Left ventricle myocardium inferior (tissue), 1 donor: ENCODE results near the gene SYNGR4. TPM values are rescaled to one million over a fixed set of nuclear protein-coding genes. Genes with fewer than 3 reads are reported as not detected.
"Not testable (repeated sequence)": the region's sequence is repeated elsewhere in the genome, so short reads cannot be mapped to it uniquely, and the experiment has no call there.

Experiments used
- DNase-seq: peaks from one replicate; pipeline ENCODE4 v3.0.0-alpha.2; 2020
- H3K27ac ChIP-seq: fragments of 200-600 bp; replicated peaks from 2 replicates; pipeline ENCODE4 v1.8.0; 2021
- H3K27me3 ChIP-seq: fragments of 200-600 bp; 2 replicates; pipeline ENCODE4 v1.8.0; 2021; ENCODE audit warnings: low read depth
- H3K36me3 ChIP-seq: fragments of 200-600 bp; 2 replicates; pipeline ENCODE4 v1.8.0; 2021
- H3K4me1 ChIP-seq: fragments of 200-600 bp; 2 replicates; pipeline ENCODE4 v1.8.0; 2021
- H3K4me3 ChIP-seq: fragments of 200-600 bp; 2 replicates; pipeline ENCODE4 v1.8.0; 2021; ENCODE audit warnings: mild to moderate bottlenecking, moderate library complexity
- H3K9me3 ChIP-seq: fragments of 200-600 bp; replicated peaks from 2 replicates; pipeline ENCODE4 v1.8.0; 2021
- intact Hi-C: fragments of 100-400 bp; cut with micrococcal nuclease; formaldehyde crosslinking; loops from one replicate; pipeline ENCODE4 v1.11.0; 2022
- total RNA-seq: library from RNA; stranded (reverse); fragmentation: NEBNext Ultra II Directional; extraction: Animal tissue kit (Norgen Biotek cat#: 25700); gene quantifications from one replicate; pipeline ENCODE4 v1.2.1, GENCODE V29; 2021
- TF ChIP-seq, protein P1 (sequence below): fragments of 200-600 bp; IDR thresholded peaks from 2 replicates; pipeline ENCODE4 v1.8.0; 2021; ENCODE audit warnings: antibody characterized with exemption, mild to moderate bottlenecking, borderline replicate concordance
- donor health status: DM: no; HTN: yes; CAD: no; lungs with severe emphysema.

Gene SYNGR4
- total RNA-seq, 1 donor from 2014 or later: not detected

GRCh38 chr19:48370955-48371354, 6.8 kb downstream of the SYNGR4 start:
- DNase-seq: no peak

GRCh38 chr19:48371367-48371766, 7.2 kb downstream of the SYNGR4 start:
- no peaks in the 10 kb centered on the region for H3K9me3 ChIP-seq
- no peak overlapping the region for H3K27ac ChIP-seq
- H3K4me1 ChIP-seq: no peaks in the 10 kb centered on the region
- H3K36me3 ChIP-seq: no peaks in the 10 kb centered on the region
- DNase-seq: no peak
- intact Hi-C loops: no loop called here
- TF ChIP-seq, protein P1, sequence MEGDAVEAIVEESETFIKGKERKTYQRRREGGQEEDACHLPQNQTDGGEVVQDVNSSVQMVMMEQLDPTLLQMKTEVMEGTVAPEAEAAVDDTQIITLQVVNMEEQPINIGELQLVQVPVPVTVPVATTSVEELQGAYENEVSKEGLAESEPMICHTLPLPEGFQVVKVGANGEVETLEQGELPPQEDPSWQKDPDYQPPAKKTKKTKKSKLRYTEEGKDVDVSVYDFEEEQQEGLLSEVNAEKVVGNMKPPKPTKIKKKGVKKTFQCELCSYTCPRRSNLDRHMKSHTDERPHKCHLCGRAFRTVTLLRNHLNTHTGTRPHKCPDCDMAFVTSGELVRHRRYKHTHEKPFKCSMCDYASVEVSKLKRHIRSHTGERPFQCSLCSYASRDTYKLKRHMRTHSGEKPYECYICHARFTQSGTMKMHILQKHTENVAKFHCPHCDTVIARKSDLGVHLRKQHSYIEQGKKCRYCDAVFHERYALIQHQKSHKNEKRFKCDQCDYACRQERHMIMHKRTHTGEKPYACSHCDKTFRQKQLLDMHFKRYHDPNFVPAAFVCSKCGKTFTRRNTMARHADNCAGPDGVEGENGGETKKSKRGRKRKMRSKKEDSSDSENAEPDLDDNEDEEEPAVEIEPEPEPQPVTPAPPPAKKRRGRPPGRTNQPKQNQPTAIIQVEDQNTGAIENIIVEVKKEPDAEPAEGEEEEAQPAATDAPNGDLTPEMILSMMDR: no peak
- H3K4me3 ChIP-seq: no peak overlapping the region
- no peaks in the 10 kb centered on the region for H3K27me3 ChIP-seq

More at GRCh38 chr19:48370955-48371354, 6.8 kb downstream of the SYNGR4 start:
- Histone ChIP-seq H3K27me3 (no peaks in the 10 kb centered on the region), H3K27ac (no peak overlapping the region), H3K4me3 (no peak overlapping the region), H3K9me3 (no peaks in the 10 kb centered on the region), H3K4me1 (no peaks in the 10 kb centered on the region), H3K36me3 (no peaks in the 10 kb centered on the region)
- TF ChIP-seq, protein P1: no peak
- intact Hi-C loops: no loop called here

DNA sequence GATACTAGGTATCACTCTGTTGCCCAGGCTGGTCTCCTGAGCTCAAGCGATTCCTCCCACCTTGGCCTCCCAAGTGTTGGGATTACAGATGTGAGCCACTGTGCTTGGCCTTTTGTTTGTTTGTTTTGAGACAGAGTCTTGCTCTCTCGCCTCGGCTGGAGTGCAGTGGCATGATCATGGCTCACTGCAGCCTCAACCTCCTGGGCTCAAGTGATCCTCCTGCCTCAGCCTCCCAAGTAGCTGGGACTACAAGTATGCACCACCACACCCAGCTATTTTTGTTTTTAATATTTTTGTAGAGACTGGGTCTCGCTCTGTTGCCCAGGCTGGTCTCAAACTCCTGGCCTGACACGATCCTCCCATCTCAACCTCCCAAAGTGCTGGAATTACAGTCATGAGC, 7.6 kb downstream of the SYNGR4 start:
- H3K4me3 ChIP-seq, H3K27me3 ChIP-seq, H3K36me3 ChIP-seq, intact Hi-C loops, H3K27ac ChIP-seq, H3K9me3 ChIP-seq, DNase-seq, H3K4me1 ChIP-seq: not testable (repeated sequence)

DNA sequence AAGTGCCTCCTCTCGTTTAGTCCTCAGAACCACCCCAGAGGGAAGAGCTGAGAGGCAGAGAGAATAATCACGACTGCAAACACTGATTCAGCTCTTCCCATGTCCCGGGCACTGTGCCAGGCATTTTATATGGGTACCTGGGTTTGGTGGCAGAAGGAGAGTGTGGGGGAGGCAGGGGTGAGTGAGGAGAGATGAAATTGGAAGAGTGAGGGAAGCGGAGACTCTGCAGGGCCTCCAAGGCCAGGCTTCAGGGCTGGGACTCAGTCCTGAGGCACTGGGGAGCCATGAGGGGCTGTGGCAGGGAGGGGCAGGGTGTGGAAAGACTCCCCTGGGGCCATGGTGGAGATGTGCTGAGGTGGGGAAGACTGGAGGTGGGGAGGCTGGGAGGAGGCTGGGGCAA, 8.7 kb downstream of the SYNGR4 start:
- intact Hi-C loops: no loop called here

DNA sequence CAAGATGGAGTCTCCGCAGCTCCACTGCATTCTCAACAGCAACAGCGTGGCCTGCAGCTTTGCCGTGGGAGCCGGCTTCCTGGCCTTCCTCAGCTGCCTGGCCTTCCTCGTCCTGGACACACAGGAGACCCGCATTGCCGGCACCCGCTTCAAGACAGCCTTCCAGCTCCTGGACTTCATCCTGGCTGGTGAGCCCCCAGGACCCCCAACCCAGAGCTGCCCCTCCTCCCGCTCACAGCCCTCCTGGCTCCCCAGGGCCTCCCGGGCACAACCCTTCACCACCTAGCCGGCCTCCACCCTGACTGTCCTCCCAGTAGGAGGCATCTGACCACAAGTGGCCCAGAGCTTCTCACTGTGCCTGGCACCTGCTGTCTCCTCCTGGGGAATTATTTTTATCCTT, 9.4 kb downstream of the SYNGR4 start:
- no peak overlapping the region for H3K27ac ChIP-seq
- no peak for DNase-seq
- H3K36me3 ChIP-seq: no peaks in the 10 kb centered on the region
- H3K9me3 ChIP-seq: no peaks in the 10 kb centered on the region
- H3K4me3 ChIP-seq: no peak overlapping the region
- intact Hi-C loops: no loop called here
- TF ChIP-seq, protein P1: no peak
- H3K4me1 ChIP-seq: no peaks in the 10 kb centered on the region
- no peaks in the 10 kb centered on the region for H3K27me3 ChIP-seq

More for the DNA sequence above, 8.7 kb downstream of the SYNGR4 start:
- no peaks in the 10 kb centered on the region for H3K27me3 ChIP-seq
- no peaks in the 10 kb centered on the region for H3K36me3 ChIP-seq
- H3K27ac ChIP-seq: no peak overlapping the region
- TF ChIP-seq, protein P1: no peak
- H3K4me3 ChIP-seq: no peak overlapping the region
- no peaks in the 10 kb centered on the region for H3K4me1 ChIP-seq
- no peaks in the 10 kb centered on the region for H3K9me3 ChIP-seq
- DNase-seq: no peak

DNA sequence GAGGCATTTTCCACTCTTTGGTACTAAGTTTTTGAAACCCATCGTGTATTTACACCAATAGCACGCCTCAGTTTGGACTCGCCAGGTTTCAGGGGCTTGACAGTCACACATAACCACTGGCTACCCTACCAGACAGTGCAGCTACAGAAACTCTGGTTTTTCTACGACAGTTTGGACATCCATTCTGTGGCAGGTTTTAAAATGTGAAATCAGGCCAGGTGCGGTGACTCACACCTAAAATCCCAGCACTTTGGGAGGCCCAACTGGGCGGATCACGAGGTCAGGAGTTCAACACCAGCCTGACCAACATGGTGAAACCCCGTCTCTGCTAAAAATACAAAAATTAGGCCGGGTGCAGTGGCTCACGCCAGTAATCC, 14.0 kb downstream of the SYNGR4 start:
- peaks cover 20% of the 10 kb centered on the region for H3K36me3 ChIP-seq
- DNase-seq: no peak
- H3K27me3 ChIP-seq: no peaks in the 10 kb centered on the region
- intact Hi-C loops: no loop called here
- no peaks in the 10 kb centered on the region for H3K9me3 ChIP-seq
- H3K4me3 ChIP-seq: no peak overlapping the region
- no peaks in the 10 kb centered on the region for H3K4me1 ChIP-seq
- TF ChIP-seq, protein P1: no peak
- no peak overlapping the region for H3K27ac ChIP-seq
